CD14-positive monocyte (primary cell): ENCODE results near the gene SGCG. TPM values are rescaled to one million over a fixed set of nuclear protein-coding genes. Genes with fewer than 3 reads are reported as not detected.

Experiments
- DNase-seq, 3 donors: peaks; one replicate each; pipeline ENCODE4 v3.0.0-alpha.2; 2011 to 2022
- H2AFZ ChIP-seq: 2 replicates; pipeline ENCODE4 v1.6.0; 2012; ENCODE audit warnings: mild to moderate bottlenecking, low read depth, low read length, inconsistent platforms; ENCODE audit not compliant: insufficient read depth, poor library complexity, severe bottlenecking
- H3K27ac ChIP-seq, 2 donors: 1 replicate in 1 of 2; 2 replicates in 1 of 2; pipeline ENCODE4 v1.5.1; 2012 to 2013; ENCODE audit warnings: low read length in 2 of 2, control low read depth in 1 of 2, inconsistent platforms in 1 of 2, low read depth in 1 of 2, mild to moderate bottlenecking in 1 of 2
- H3K27me3 ChIP-seq, 2 donors: one replicate each; pipeline versions ENCODE4 v1.6.0 to v1.6.1; 2011 to 2013; ENCODE audit warnings: low read length in 2 of 2; ENCODE audit not compliant: control insufficient read depth in 2 of 2, insufficient read depth in 2 of 2
- H3K36me3 ChIP-seq, 2 donors: replicated peaks in 1 of 2; 1 replicate in 1 of 2; 2 replicates in 1 of 2; pipeline versions ENCODE4 v1.5.1 to v1.6.1; 2012 to 2013; ENCODE audit warnings: low read length in 2 of 2, control low read depth in 1 of 2, inconsistent platforms in 1 of 2, mild to moderate bottlenecking in 1 of 2; ENCODE audit not compliant: insufficient read depth in 2 of 2, control insufficient read depth in 1 of 2
- H3K4me1 ChIP-seq, 2 donors: 1 replicate in 1 of 2; 2 replicates in 1 of 2; pipeline versions ENCODE4 v1.5.1 to v1.6.1; 2012 to 2013; ENCODE audit warnings: low read length in 2 of 2, control low read depth in 1 of 2, inconsistent platforms in 1 of 2, mild to moderate bottlenecking in 1 of 2, moderate library complexity in 1 of 2; ENCODE audit not compliant: insufficient read depth in 2 of 2, control insufficient read depth in 1 of 2
- H3K4me2 ChIP-seq: replicated peaks from 2 replicates; pipeline ENCODE3; 2012; ENCODE audit warnings: low read length, moderate library complexity, mild to moderate bottlenecking; ENCODE audit not compliant: poor library complexity, severe bottlenecking; ENCODE audit errors: extremely low read depth
- H3K4me3 ChIP-seq, 3 experiments: fragments of 200-600 bp in 1 of 3; sonication (generic) in 1 of 3; replicated peaks in 1 of 3; 1 replicate in 2 of 3; 2 replicates in 1 of 3; pipeline ENCODE4 v1.5.1; 2011 to 2013; ENCODE audit warnings: low read length in 3 of 3, mild to moderate bottlenecking in 3 of 3, control low read depth in 2 of 3, low read depth in 2 of 3, inconsistent platforms in 1 of 3, moderate library complexity in 1 of 3
- H3K79me2 ChIP-seq: 2 replicates; pipeline ENCODE4 v1.6.0; 2012; ENCODE audit warnings: mild to moderate bottlenecking, control low read depth, inconsistent platforms, low read length, moderate library complexity; ENCODE audit not compliant: insufficient read depth
- H3K9ac ChIP-seq: 2 replicates; pipeline ENCODE4 v1.6.0; 2017; ENCODE audit warnings: low read length, mild to moderate bottlenecking; ENCODE audit not compliant: insufficient read depth, poor library complexity, severe bottlenecking
- H3K9me3 ChIP-seq, 2 donors: replicated peaks in 1 of 2; 1 replicate in 1 of 2; 2 replicates in 1 of 2; pipeline versions ENCODE4 v1.5.1 to v1.6.1; 2012 to 2013; ENCODE audit warnings: low read length in 2 of 2, control low read depth in 1 of 2; ENCODE audit not compliant: control insufficient read depth in 1 of 2, insufficient read depth in 1 of 2
- H4K20me1 ChIP-seq: 2 replicates; pipeline ENCODE4 v1.6.0; 2012; ENCODE audit warnings: mild to moderate bottlenecking, low read length, control low read depth, moderate library complexity; ENCODE audit not compliant: insufficient read depth
- H3K27ac Mint-ChIP-seq, 7 donors: one replicate each; pipeline ENCODE4 v1.8.0; 2020; ENCODE audit warnings: mild to moderate bottlenecking in 7 of 7, mixed read lengths in 7 of 7, moderate library complexity in 6 of 7, inconsistent platforms in 2 of 7
- H3K27me3 Mint-ChIP-seq, 3 donors: one replicate each; pipeline ENCODE4 v1.8.0; 2021 to 2022; ENCODE audit warnings: low read depth in 3 of 3, mild to moderate bottlenecking in 3 of 3, mixed read lengths in 3 of 3, moderate library complexity in 3 of 3, inconsistent platforms in 1 of 3
- H3K36me3 Mint-ChIP-seq, 2 donors: one replicate each; pipeline ENCODE4 v1.8.0; 2020; ENCODE audit warnings: mixed read lengths in 2 of 2, inconsistent platforms in 1 of 2, mild to moderate bottlenecking in 1 of 2
- H3K4me1 Mint-ChIP-seq: one replicate; pipeline ENCODE4 v1.8.0; 2020; ENCODE audit warnings: mild to moderate bottlenecking, mixed read lengths
- H3K4me3 Mint-ChIP-seq, 2 donors: one replicate each; pipeline ENCODE4 v1.8.0; 2020; ENCODE audit warnings: mild to moderate bottlenecking in 2 of 2, mixed read lengths in 2 of 2, moderate library complexity in 1 of 2
- H3K9me3 Mint-ChIP-seq, 7 donors: one replicate each; pipeline ENCODE4 v1.8.0; 2020 to 2022; ENCODE audit warnings: mixed read lengths in 7 of 7, mild to moderate bottlenecking in 6 of 7, moderate library complexity in 6 of 7, inconsistent platforms in 2 of 7
- CTCF ChIP-seq: fragments of 200-600 bp; IDR thresholded peaks from one replicate; pipeline ENCODE4 v1.8.0; 2022; ENCODE audit warnings: antibody characterized with exemption, mild to moderate bottlenecking
- WGBS: methylation state at CpG from one replicate; pipeline ENCODE4 v1.1.5; 2013; ENCODE audit warnings: missing lambda C conversion rate; ENCODE audit not compliant: insufficient coverage; 5-methylcytosine and 5-hydroxymethylcytosine counted together
- intact Hi-C, 2 donors: fragments of 100-400 bp; cut with micrococcal nuclease; formaldehyde crosslinking; loops; one replicate each; pipeline versions ENCODE4 v1.15.0 to v1.15.1; 2023
- polyA plus RNA-seq, 3 donors: library from polyadenylated mRNA; depleted of rRNA in 1 of 3; unstranded in 2 of 3; stranded (reverse) in 1 of 3; fragments of 300-500 nt in 2 of 3; fragments of >200 nt in 1 of 3; fragmentation: Illumina TruSeq in 2 of 3; gene quantifications; 1 replicate in 2 of 3; 2 replicates in 1 of 3; pipeline ENCODE4 v1.2.3, GENCODE V29; 2012 to 2021

SGCG gene
- polyA plus RNA-seq, 3 donors, result not detected

- no peaks in the 10 kb centered on the region for H4K20me1 ChIP-seq
- WGBS, result 97% methylated on average over 5 of the region's 5 CpGs
- Mint-ChIP-seq H3K36me3 (peaks cover 63 to 67% of the 10 kb centered on the region in 2 donors), H3K9me3 (peaks cover 0 to 4% (median 0%) of the 10 kb centered on the region in 7 donors), H3K4me3 (no peak overlapping the region), H3K27me3 (no peaks in the 10 kb centered on the region), H3K27ac (no peak overlapping the region), H3K4me1 (peaks cover under 1% of the 10 kb centered on the region)
- no peaks in the 10 kb centered on the region for H3K4me1 ChIP-seq
- no peak overlapping the region for H3K4me3 ChIP-seq
- no peak overlapping the region for H3K9ac ChIP-seq
- intact Hi-C loops, result no loop called here
- no peak overlapping the region for H3K4me2 ChIP-seq
- H3K36me3 ChIP-seq, result peaks cover 24 to 78% of the 10 kb centered on the region in 2 donors
- H3K79me2 ChIP-seq, result no peaks in the 10 kb centered on the region
- no peak for TF ChIP-seq CTCF
- no peak overlapping the region for H3K27ac ChIP-seq
- no peaks in the 10 kb centered on the region for H3K27me3 ChIP-seq
- DNase-seq, result no peak
- no peak overlapping the region for H2AFZ ChIP-seq
- no peaks in the 10 kb centered on the region for H3K9me3 ChIP-seq
Measured at GRCh38 chr13:23354520-23354919, 173.7 kb downstream of the SGCG start.

GRCh38 chr13:23356368-23356767 is 175.6 kb downstream of the SGCG start:
- H3K36me3 ChIP-seq, result peaks cover 21 to 78% of the 10 kb centered on the region in 2 donors
- no peaks in the 10 kb centered on the region for H3K27me3 ChIP-seq
- intact Hi-C loops, result no loop called here
- H2AFZ ChIP-seq, result no peak overlapping the region
- no peak overlapping the region for H3K9ac ChIP-seq
- Mint-ChIP-seq H3K4me1 (no peaks in the 10 kb centered on the region), H3K4me3 (no peak overlapping the region), H3K9me3 (peaks cover 0 to 4% (median 0%) of the 10 kb centered on the region in 7 donors), H3K27ac (peak overlapping the region in 1 of 7 donors; percentile 16), H3K36me3 (peaks cover 60 to 69% of the 10 kb centered on the region in 2 donors), H3K27me3 (peaks cover 0 to 3% (median 0%) of the 10 kb centered on the region in 3 donors)
- no peak overlapping the region for H3K4me3 ChIP-seq
- no peak for DNase-seq
- no peaks in the 10 kb centered on the region for H3K79me2 ChIP-seq
- no peak overlapping the region for H3K27ac ChIP-seq
- H3K4me2 ChIP-seq, result no peak overlapping the region
- TF ChIP-seq CTCF, result no peak
- no peaks in the 10 kb centered on the region for H3K9me3 ChIP-seq
- no peaks in the 10 kb centered on the region for H3K4me1 ChIP-seq
- 94% methylated on average over 2 of the region's 2 CpGs for WGBS
- no peaks in the 10 kb centered on the region for H4K20me1 ChIP-seq
